COLO668 (cell line): ENCODE results near the gene ARID1B.

Source experiments
- DNase-seq: peaks from one replicate; lab custom pipeline; 2025; ENCODE audit not compliant: unreplicated experiment; lab: John Stamatoyannopoulos, UW

The ARID1B gene

DNA sequence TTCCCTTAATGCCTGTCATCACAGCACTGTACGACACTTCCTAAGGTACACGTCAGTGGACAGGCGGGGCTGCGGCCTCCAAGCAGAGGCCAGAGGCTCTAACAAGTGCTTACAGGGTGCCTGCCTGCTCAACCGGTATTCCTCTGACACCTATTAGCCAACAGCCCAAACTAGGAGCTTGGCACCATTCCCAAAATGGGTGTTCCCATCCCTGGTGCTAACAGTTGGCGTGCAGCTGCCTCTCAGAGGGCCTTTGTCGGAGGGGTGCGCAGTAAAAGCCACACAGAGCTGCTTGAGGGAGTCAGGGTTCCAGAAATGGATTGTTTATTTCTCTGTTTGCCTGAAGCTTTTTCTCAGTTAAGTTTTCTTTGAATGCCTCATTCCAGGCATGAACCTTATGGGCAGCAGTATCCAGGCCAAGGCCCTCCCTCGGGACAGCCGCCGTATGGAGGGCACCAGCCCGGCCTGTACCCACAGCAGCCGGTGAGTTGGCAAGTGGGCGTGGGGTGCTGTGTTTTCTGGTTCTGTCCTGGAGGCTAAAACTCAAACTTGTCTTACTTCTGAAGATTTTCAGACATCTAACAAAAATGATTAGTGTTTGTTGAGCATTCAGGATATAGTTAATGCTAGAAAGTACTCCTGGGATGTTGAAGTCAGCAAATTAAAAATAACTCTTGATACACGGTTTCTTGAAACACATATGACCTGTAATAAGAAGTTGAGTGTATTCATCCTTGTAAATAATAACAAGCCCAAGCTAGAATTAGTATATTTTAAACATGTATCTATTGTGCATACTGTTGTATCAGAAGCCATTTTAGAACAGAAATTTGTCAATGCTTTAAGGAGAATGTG, 421.5 kb downstream of the ARID1B start:
- peak; percentile 94 for DNase-seq

DNA sequence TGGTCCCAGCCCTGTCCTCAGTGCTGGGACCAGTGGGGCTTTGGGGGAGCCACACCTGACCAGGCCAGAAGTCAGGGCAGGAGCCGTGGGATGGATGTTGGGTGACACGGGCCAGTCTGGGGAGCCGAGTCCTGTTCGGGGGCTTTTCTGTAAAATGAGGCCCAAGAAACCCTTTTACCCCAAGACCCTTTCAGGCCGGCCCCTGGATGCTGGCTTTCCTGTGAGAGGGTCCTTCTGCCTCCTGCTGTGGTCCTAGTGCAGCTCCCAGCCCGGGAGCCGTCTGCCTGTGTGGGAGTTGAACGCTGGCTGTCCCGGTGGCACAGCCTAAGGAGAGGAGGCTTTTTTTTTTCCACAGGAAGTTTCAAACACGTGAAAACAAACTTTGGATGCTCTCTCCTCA, 422.9 kb downstream of the ARID1B start:
- no peak for DNase-seq

DNA sequence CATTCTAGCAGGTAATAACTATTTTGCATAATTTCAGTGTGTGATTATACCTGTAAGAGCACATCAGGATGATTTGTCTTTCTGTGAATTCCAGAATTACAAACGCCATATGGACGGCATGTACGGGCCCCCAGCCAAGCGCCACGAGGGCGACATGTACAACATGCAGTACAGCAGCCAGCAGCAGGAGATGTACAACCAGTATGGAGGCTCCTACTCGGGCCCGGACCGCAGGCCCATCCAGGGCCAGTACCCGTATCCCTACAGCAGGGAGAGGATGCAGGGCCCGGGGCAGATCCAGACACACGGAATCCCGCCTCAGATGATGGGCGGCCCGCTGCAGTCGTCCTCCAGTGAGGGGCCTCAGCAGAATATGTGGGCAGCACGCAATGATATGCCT, 423.4 kb downstream of the ARID1B start:
- no peak for DNase-seq

DNA sequence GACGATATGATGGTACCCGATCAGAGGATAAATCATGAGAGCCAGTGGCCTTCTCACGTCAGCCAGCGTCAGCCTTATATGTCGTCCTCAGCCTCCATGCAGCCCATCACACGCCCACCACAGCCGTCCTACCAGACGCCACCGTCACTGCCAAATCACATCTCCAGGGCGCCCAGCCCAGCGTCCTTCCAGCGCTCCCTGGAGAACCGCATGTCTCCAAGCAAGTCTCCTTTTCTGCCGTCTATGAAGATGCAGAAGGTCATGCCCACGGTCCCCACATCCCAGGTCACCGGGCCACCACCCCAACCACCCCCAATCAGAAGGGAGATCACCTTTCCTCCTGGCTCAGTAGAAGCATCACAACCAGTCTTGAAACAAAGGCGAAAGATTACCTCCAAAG, 423.9 kb downstream of the ARID1B start:
- no peak for DNase-seq

DNA sequence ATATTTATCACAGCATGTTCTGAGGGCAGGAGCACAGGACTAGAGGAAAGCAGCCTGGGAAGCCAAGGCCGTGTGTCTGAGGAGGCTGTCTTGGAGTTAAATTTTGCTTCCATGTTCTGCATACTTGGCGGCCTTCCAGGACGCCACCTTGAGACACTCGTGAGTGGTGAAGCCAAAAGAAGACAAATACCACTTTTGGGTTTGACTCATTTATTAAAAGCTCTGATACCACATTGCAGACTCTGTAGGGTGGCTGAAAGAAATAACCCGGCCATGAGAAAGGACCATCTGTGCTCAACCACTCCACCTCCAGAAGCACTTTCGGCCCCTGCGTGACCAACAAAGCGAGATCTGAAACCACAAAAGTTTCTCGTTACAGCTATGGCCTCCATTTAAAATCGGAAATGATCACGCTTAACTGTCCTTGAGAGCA, 426.1 kb downstream of the ARID1B start:
- DNase-seq = peak; percentile 57

DNA sequence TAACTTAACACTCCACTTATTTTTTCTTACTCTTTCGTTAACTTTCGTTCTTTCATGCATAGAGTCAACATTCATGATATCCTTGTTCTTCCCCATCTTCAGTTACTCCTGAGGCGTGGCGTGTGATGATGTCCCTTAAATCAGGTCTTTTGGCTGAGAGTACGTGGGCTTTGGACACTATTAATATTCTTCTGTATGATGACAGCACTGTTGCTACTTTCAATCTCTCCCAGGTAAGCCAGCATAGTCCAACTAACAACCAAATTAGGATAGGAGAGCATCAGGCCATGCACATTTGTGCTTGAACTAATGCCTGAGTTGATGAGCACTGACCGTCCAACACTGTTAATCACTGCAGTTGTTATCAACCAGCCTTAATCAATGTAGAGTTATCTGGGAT, 426.6 kb downstream of the ARID1B start:
- DNase-seq = no peak

DNA sequence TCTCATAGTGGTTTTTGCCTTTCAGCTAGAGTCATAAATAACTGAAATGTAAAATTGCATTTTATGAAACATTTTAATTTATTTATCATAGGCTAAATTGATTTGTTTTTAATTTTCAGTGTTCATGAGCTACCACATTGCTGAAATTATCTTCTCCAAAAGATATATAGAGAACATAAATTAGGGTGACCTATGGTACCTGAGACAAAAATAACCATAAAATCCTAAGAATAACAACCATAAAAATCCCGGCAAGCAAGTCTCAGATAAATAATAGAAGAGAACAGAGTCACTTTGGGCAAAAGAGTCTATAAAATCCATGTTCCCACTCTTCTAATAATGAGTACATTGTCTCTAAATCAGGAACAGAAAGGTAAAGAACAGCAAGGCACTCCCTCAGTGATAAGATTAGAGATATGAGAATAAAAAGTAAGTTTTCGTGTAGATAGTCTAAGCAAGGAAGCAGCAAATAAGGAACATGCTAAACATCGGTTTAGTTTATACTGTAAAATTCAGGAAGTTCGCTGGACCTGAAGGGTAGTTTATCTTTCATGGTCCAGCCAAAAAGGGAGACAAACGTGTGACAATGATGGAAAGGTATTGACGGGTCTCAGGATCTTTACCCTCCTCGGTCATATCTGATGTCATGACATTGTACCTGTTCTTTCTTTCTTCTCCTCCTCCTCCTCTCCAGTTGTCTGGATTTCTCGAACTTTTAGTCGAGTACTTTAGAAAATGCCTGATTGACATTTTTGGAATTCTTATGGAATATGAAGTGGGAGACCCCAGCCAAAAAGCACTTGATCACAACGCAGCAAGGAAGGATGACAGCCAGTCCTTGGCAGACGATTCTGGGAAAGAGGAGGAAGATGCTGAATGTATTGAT, 428.5 kb downstream of the ARID1B start:
- DNase-seq = no peak

DNA sequence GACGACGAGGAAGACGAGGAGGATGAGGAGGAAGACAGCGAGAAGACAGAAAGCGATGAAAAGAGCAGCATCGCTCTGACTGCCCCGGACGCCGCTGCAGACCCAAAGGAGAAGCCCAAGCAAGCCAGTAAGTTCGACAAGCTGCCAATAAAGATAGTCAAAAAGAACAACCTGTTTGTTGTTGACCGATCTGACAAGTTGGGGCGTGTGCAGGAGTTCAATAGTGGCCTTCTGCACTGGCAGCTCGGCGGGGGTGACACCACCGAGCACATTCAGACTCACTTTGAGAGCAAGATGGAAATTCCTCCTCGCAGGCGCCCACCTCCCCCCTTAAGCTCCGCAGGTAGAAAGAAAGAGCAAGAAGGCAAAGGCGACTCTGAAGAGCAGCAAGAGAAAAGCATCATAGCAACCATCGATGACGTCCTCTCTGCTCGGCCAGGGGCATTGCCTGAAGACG, 429.2 kb downstream of the ARID1B start:
- no peak for DNase-seq

DNA sequence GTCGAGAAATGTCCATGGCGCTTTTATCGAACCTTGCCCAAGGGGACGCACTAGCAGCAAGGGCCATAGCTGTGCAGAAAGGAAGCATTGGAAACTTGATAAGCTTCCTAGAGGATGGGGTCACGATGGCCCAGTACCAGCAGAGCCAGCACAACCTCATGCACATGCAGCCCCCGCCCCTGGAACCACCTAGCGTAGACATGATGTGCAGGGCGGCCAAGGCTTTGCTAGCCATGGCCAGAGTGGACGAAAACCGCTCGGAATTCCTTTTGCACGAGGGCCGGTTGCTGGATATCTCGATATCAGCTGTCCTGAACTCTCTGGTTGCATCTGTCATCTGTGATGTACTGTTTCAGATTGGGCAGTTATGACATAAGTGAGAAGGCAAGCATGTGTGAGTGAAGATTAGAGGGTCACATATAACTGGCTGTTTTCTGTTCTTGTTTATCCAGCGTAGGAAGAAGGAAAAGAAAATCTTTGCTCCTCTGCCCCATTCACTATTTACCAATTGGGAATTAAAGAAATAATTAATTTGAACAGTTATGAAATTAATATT, 430.4 kb downstream of the ARID1B start:
- DNase-seq = no peak

DNA sequence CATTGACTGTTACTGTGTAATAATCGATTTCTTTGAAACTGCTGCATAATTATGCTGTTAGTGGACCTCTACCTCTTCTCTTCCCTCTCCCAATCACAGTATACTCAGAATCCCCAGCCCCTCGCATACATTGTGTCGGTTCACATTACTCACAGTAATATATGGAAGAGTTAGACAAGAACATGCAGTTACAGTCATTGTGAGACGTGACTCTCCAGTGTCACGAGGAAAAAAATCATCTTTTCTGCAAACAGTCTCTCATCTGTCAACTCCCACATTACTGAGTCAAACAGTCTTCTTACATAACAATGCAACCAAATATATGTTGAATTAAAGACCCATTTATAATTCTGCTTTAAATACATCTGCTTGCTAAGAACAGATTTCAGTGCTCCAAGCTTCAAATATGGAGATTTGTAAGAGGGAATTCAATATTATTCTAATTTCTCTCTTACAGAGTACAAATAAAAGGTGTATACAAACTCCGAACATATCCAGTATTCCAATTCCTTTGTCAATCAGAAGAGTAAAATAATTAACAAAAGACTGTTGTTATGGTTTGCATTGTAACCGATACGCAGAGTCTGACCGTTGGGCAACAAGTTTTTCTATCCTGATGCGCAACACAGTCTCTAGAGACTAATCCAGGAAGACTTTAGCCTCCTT, 432.8 kb downstream of the ARID1B start:
- DNase-seq = no peak

DNA sequence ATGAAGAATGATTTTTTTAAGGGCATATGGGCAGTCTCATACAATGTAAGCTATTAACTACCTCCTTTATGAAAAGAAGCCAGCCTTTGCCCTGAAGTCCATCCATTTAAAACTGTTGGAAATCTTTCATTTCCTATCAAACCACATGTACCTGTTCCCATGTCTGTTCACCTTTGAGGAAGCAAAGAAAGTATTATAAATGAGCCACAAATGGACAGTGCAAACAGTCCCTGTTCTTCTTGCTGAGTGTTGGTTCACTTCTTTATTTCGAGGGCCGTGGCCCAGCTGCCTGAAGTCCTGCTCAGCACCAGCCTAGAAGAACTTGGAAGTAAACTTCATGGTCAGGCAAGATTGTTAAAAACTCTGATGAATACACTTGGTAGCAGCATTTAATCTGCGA, 433.8 kb downstream of the ARID1B start:
- DNase-seq = no peak

DNA sequence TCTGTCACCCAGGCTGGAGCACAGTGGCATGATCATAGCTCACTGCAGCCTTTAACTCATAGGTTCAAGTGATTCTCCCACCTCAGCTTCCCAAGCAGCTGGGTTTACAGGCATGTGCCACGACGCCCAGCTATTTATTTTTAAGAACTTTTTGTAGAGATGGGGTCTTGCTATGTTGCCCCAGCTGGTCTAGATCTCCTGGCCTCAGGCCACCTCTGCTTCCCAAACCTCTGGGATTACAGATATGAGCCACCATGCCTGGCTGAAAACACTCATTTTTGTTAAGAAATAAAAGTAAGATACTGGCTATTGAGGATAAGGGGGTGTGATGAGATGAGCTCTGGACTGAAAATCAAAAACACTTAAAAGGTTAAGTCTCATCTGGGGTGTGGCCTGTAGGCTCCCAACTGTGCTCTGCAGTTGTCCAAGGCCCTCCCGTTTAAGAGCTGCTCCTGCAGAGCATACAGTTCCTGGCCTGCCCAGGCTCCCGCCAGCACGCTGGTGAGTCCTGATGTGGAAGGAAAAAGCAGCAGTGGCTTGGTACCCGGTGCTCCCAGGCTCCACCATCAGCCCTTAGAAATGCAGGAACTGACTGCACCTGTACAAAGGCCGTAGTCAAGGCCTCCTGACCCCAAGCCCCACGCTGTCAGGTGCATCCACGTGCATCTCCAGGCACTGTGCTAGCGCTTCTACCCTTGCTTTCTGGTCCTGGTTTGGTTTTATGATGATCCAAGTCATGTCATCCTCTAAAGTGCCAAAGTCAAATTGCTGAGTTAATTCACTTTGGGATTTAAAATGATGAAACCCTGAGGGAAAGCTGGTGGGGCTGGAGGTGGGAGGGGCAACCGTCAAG, 434.7 kb downstream of the ARID1B start:
- no peak for DNase-seq

DNA sequence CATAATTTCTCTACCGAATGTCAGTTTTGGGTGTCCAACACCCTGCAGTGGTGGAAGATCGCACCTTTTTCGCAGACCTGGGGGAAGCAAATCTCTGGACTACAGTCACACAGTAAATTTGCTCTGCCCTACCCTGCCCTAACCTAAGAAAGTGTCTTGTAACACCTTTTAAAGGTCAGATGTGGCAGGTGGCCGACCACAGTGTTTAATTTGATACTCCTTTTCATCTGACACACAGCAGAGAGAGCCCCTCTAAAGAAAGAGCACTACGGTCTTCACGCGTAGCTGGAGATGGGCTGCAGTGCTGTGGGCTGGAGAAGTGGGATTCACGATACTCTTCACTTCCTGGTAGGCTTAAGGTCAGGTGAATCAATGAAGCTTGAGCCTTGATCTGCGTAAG, 436.2 kb downstream of the ARID1B start:
- DNase-seq = no peak

DNA sequence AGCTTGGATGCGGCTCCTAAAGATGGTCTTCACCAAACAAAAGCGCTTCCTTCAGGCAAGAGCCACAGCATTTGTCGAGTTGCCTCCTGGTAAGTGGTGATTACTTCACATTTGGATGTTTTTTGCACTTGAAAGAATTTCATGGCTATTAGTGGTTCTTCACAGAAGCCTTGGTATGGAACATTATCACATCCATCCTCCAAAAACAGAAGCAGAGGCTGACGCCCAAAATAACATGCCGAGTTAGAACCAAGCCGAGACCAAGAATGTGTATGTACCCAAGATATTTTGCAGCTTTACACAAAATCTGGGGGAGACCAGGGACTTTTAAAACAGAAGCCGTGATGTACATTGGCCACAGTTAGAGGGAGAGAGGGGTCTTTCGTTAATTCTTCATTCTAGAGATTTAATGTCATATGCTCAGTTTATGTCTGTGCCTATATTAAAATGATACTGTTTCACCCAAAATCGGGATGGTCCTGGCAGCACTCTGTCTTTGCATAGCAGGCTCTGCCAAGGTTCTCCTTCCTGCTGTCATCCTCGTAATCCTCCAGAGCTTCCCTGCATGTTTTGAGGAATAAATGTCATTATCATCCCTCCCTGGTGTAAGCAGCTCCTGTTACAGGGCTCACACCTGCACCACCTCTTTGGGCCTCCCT, 436.9 kb downstream of the ARID1B start:
- DNase-seq = no peak

DNA sequence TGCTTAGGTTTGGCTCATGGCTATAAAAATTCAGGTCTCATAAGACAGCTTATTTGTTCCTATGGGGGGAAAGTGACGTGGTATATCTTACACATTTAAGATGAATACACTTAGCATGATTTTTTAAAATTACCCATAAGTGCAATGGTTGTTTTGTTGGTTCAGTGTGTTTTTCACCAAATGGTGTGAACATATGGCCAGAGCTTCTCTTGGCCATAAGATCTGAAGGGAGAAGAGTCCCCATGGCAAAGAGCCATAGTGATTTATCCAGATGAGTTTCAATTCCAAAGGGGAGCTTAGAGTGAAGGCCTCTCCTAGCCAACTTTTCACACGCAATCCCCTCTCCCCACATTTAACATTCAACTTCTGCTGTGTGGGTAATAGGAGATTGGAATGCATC, 438.5 kb downstream of the ARID1B start:
- DNase-seq = no peak

DNA sequence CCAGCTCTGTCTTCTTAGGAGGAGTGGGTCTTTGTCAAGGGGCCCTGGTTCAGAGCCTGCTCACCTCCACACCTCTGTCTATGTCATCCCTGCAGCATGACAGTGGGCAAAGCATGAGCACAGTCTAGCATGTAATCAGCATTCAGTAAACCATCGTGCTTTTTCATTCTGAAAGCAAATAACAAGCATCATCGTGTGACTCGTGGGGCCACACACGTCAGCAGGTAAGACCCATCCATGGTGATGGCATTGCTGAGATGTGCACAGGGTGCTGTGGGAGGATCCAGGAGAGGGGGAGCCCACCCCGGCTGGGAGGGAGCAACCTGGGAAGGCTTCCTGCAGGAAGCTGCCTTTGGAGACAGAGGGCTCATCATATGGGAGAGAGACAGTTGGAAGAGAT, 439.4 kb downstream of the ARID1B start:
- DNase-seq = no peak

DNA sequence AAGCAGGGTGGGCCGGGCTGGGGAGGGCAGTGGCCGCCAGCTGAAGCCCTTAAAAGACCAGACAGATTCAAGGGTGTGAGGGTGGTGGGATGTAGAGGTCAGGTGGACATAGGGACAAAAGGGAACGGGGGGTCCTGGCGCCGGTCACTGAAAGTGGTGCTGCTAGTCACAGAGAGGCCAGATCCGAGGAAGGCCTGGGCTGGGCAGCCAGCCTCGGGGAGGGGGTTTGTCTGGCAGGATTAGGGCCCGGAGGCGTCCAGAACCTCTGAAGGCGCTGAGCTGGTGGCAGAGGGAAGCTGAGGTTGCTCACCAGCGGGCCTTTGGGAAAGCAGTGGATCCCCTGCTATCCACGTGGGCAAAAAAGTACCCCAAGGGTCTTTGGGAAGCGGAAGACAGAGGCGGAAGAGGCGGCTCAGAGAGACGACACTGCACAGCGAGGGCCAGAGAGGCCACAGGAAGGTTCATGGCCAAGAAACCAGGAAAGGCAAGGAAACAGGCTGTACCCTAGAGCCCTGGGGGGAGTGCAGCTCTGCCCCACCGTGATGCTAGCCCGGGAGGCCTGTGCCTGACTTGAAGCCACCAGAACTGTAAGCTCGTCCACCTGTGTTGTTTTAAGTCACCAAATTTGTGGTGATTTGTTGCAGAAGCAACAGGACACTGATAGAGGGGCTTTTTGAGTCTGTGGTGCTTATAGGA, 440.2 kb downstream of the ARID1B start:
- no peak for DNase-seq

DNA sequence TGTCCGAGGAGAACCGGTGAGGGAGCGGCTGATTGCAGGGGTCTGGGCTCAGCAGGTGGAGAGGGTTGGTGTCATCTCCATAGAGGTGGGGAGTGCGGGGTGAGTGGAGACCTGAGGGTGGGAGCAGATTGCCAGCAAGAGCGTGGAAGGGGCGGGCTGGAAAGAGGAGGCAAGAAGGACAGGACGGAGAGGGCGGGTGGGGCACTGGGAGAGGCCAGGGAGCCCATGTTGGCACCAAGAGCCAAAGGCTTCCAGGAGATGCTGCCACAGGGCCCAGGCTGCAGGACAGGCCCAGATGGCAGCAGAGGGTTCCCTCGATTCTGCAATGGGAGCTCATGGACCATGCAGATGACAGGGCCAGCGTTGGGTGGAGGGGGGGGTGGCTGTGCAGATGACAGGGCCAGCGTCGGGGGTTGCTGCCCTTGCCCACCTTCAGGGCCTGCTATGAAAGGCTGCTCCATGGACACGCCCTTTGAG, 440.8 kb downstream of the ARID1B start:
- DNase-seq = no peak
